H1 (cell line): ENCODE measurements around the gene BCAS1. TPM values are rescaled to one million over a fixed set of nuclear protein-coding genes. Genes with fewer than 3 reads are reported as not detected.

ENCODE experiments used
- CTCF ChIA-PET: fragments of 300-600 bp; sonication (Branson Sonifier 250); formaldehyde crosslinking; loops from one replicate; lab custom pipeline; 2021; ENCODE audit not compliant: partially characterized antibody; lab: Charles Lee
- POLR2A ChIA-PET: fragments of 300-600 bp; sonication (Branson Sonifier 250); formaldehyde crosslinking; loops from one replicate; lab custom pipeline; 2021; ENCODE audit warnings: inconsistent platforms; ENCODE audit not compliant: partially characterized antibody; lab: Charles Lee
- DNase-seq, 2 experiments: peaks; one replicate each; pipeline versions ENCODE4 v3.0.0 to v3.0.0-alpha.2; 2010 to 2022; ENCODE audit warnings: low spot score in 2 of 2, low read depth in 1 of 2, mixed read lengths in 1 of 2
- FAIRE-seq: peaks from 2 replicates; lab custom pipeline; 2011; peaks lifted over from hg19 to GRCh38; lab: Jason Lieb, UNC
- H2AFZ ChIP-seq: 2 replicates; pipeline ENCODE4 v1.8.1; 2012; ENCODE audit warnings: low read length, inconsistent platforms
- H2AK5ac ChIP-seq: 2 replicates; pipeline ENCODE4 v1.6.1; 2013; ENCODE audit warnings: low read depth, low read length
- H2BK120ac ChIP-seq: replicated peaks from 2 replicates; pipeline ENCODE3; 2013; ENCODE audit warnings: low read depth, low read length, inconsistent platforms
- H2BK12ac ChIP-seq: 2 replicates; pipeline ENCODE4 v1.6.1; 2013; ENCODE audit warnings: low read depth, low read length
- H2BK15ac ChIP-seq: 2 replicates; pipeline ENCODE4 v1.6.1; 2013; ENCODE audit warnings: low read length
- H2BK20ac ChIP-seq: 2 replicates; pipeline ENCODE4 v1.6.1; 2013; ENCODE audit warnings: low read length
- H2BK5ac ChIP-seq: 2 replicates; pipeline ENCODE4 v1.6.1; 2013; ENCODE audit warnings: low read depth, low read length
- H3K14ac ChIP-seq: 2 replicates; pipeline ENCODE4 v1.6.1; 2013; ENCODE audit warnings: inconsistent platforms; ENCODE audit not compliant: insufficient read length
- H3K18ac ChIP-seq: 2 replicates; pipeline ENCODE4 v1.6.1; 2013; ENCODE audit warnings: low read length; ENCODE audit errors: extremely low read depth
- H3K23ac ChIP-seq: 2 replicates; pipeline ENCODE4 v1.6.1; 2013; ENCODE audit warnings: inconsistent platforms; ENCODE audit not compliant: insufficient read length
- H3K23me2 ChIP-seq: 2 replicates; pipeline ENCODE4 v1.6.1; 2013; ENCODE audit warnings: low read depth, low read length
- H3K27ac ChIP-seq: 2 replicates; pipeline ENCODE4 v1.6.1; 2011; ENCODE audit warnings: low read depth, low read length, inconsistent platforms
- H3K27me3 ChIP-seq, 4 experiments: replicated peaks in 1 of 4; 1 replicate in 1 of 4; 2 replicates in 3 of 4; pipeline versions ENCODE4 v1.6.1 to v1.8.1; 2011 to 2013; ENCODE audit warnings: low read length in 3 of 4, mild to moderate bottlenecking in 3 of 4, inconsistent platforms in 2 of 4, mixed read lengths in 2 of 4, moderate library complexity in 1 of 4; ENCODE audit not compliant: control insufficient read depth in 3 of 4, insufficient read depth in 3 of 4; ENCODE audit errors: extremely low read depth in 1 of 4
- H3K36me3 ChIP-seq, 4 experiments: 2 replicates each; pipeline versions ENCODE4 v1.6.1 to v1.8.1; 2011 to 2013; ENCODE audit warnings: mild to moderate bottlenecking in 4 of 4, low read length in 3 of 4, moderate library complexity in 2 of 4, control low read depth in 1 of 4, inconsistent platforms in 1 of 4; ENCODE audit not compliant: insufficient read depth in 4 of 4, control insufficient read depth in 2 of 4
- H3K4ac ChIP-seq: replicated peaks from 2 replicates; pipeline ENCODE3; 2013; ENCODE audit warnings: low read length, low read depth, mixed read lengths, inconsistent platforms; ENCODE audit not compliant: insufficient read length
- H3K4me1 ChIP-seq, 4 experiments: replicated peaks in 1 of 4; 1 replicate in 1 of 4; 2 replicates in 3 of 4; pipeline versions ENCODE4 v1.6.1 to v1.8.1; 2011 to 2013; ENCODE audit warnings: low read length in 3 of 4, inconsistent platforms in 2 of 4, mixed read lengths in 1 of 4; ENCODE audit not compliant: insufficient read depth in 4 of 4, control insufficient read depth in 3 of 4
- H3K4me2 ChIP-seq, 2 experiments: 2 replicates each; pipeline versions ENCODE4 v1.6.1 to v1.8.1; 2011 to 2013; ENCODE audit warnings: low read depth in 2 of 2, low read length in 2 of 2, control low read depth in 1 of 2, inconsistent platforms in 1 of 2, mild to moderate bottlenecking in 1 of 2; ENCODE audit not compliant: insufficient read depth in 1 of 2
- H3K4me3 ChIP-seq, 4 experiments: fragments of 200-600, 300-600 bp in 1 of 4; sonication (generic), shearing (Covaris generic), sonication (Bioruptor Twin) in 1 of 4; 2 replicates each; pipeline versions ENCODE4 v1.5.1 to v1.8.1; 2011 to 2016; ENCODE audit warnings: low read length in 4 of 4, low read depth in 3 of 4, control low read depth in 2 of 4, inconsistent platforms in 2 of 4, mild to moderate bottlenecking in 2 of 4, mixed read lengths in 1 of 4, moderate library complexity in 1 of 4; ENCODE audit not compliant: insufficient read depth in 2 of 4; ENCODE audit errors: extremely low read depth in 1 of 4
- H3K56ac ChIP-seq: replicated peaks from 2 replicates; pipeline ENCODE3; 2013; ENCODE audit warnings: low read depth, mild to moderate bottlenecking, mixed read lengths, low read length, inconsistent platforms; ENCODE audit not compliant: insufficient read length
- H3K79me1 ChIP-seq: 2 replicates; pipeline ENCODE4 v1.6.1; 2013; ENCODE audit warnings: low read depth, low read length, control low read depth
- H3K79me2 ChIP-seq, 2 experiments: 2 replicates each; pipeline versions ENCODE4 v1.6.1 to v1.8.1; 2012 to 2013; ENCODE audit warnings: low read length in 2 of 2, mild to moderate bottlenecking in 2 of 2, inconsistent platforms in 1 of 2; ENCODE audit not compliant: insufficient read depth in 2 of 2, control insufficient read depth in 1 of 2
- H3K9ac ChIP-seq, 4 experiments: replicated peaks in 1 of 4; 1 replicate in 1 of 4; 2 replicates in 3 of 4; pipeline versions ENCODE4 v1.6.1 to v1.8.1; 2011 to 2013; ENCODE audit warnings: low read depth in 3 of 4, low read length in 3 of 4, control low read depth in 2 of 4, mild to moderate bottlenecking in 2 of 4, moderate library complexity in 2 of 4, inconsistent platforms in 1 of 4; ENCODE audit errors: extremely low read depth in 1 of 4
- H3K9me3 ChIP-seq, 2 experiments: 2 replicates each; pipeline versions ENCODE4 v1.6.1 to v1.8.1; 2012 to 2013; ENCODE audit warnings: mild to moderate bottlenecking in 2 of 2, moderate library complexity in 2 of 2, control low read depth in 1 of 2, inconsistent platforms in 1 of 2, low read depth in 1 of 2, low read length in 1 of 2, mixed read lengths in 1 of 2; ENCODE audit not compliant: insufficient read depth in 2 of 2
- H4K20me1 ChIP-seq, 2 experiments: replicated peaks in 1 of 2; 2 replicates each; pipeline versions ENCODE3 to v1.8.1; 2011 to 2013; ENCODE audit warnings: inconsistent platforms in 2 of 2, low read length in 2 of 2, mild to moderate bottlenecking in 1 of 2; ENCODE audit not compliant: insufficient read depth in 2 of 2, control insufficient read depth in 1 of 2
- H4K5ac ChIP-seq: 2 replicates; pipeline ENCODE4 v1.6.1; 2013; ENCODE audit warnings: low read length, low read depth, mixed read lengths, inconsistent platforms; ENCODE audit not compliant: insufficient read length
- H4K8ac ChIP-seq: 2 replicates; pipeline ENCODE4 v1.8.0; 2013; ENCODE audit warnings: mild to moderate bottlenecking, moderate library complexity, low read length, inconsistent platforms; ENCODE audit not compliant: insufficient read depth; ENCODE audit errors: extremely low read depth
- H4K91ac ChIP-seq: replicated peaks from 2 replicates; pipeline ENCODE3; 2013; ENCODE audit warnings: low read length, mixed read lengths, inconsistent platforms; ENCODE audit not compliant: insufficient read length
- WGBS, 2 experiments: shearing (Covaris generic) in 1 of 2; methylation state at CpG; one replicate each; pipeline versions ENCODE4 v1.1.6 to v1.1.7; 2013 to 2015; ENCODE audit warnings: low lambda C conversion rate in 2 of 2, mixed read lengths in 2 of 2, inconsistent platforms in 1 of 2, low coverage in 1 of 2, missing lambda C conversion rate in 1 of 2; ENCODE audit not compliant: insufficient replicate concordance in 2 of 2, insufficient coverage in 1 of 2, insufficient read length in 1 of 2; ENCODE audit errors: extremely low coverage in 1 of 2, missing lambda C conversion rate in 1 of 2; 5-methylcytosine and 5-hydroxymethylcytosine counted together
- polyA plus RNA-seq, 7 experiments: library from polyadenylated mRNA; depleted of rRNA in 3 of 7; stranded (reverse) in 5 of 7; unstranded in 2 of 7; fragments of >200 nt in 5 of 7; fragments of 200-250 nt in 2 of 7; gene quantifications; 1 replicate in 5 of 7; 2 replicates in 1 of 7; 4 replicates in 1 of 7; pipeline versions ENCODE4 v1.2.1 to v1.2.3, GENCODE V29; 2011 to 2013; ENCODE audit warnings: missing spikeins in 2 of 7, mixed read lengths in 2 of 7
- total RNA-seq: library from RNA; stranded (reverse); fragmentation: NEBNext Ultra II Directional; extraction: Animal tissue kit (Norgen Biotek cat#: 25700); gene quantifications from 2 replicates; pipeline ENCODE4 v1.2.1, GENCODE V29; 2021

The BCAS1 gene
- total and polyA plus RNA-seq, 2 of the 8 experiments (the other 6 are each of a cell fraction or from before 2014, with no cell fraction given) = 0.06 to 0.19 TPM

DNA sequence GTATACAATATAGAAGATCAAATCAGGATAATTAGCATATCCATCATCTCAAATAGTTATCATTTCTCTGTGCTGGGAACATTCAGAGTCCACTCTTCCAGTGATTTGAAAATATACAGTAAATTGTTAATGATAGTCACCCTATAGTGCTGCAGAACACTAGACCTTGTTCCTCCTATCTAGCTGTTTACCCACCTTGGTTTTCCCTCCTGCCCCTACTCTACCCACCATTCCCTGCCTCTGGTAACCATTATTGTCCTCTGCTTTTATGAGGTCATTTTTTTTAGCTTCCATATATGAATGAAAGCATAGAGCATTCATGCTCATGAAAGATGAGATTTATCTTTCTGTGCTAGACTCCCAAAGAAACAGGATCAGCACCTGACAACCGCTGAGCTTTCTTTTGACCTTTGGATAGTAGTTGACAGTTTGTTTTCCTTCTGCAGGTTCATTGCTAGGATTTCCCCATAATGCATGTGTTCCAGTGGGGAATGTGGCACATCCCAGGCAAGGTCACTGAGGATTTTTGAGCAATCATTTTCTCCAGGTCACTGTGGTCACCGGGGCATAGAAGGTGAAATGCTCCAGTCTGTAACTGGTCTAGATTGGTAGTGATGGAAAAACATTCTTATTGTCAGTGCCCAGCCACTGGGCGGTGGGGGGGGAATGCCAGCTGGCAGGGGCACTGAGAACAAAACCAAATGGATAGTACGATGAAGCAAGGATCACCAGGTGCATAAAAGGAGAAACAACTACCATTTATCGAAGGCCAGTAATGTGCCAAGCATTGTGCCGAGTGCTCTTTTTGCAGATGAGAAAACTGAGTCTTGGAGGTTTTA lies 33.6 kb upstream of the BCAS1 start:
- Histone ChIP-seq H4K8ac (no peak overlapping the region), H3K4ac (no peak overlapping the region), H3K79me1 (no peaks in the 10 kb centered on the region), H3K27ac (no peak overlapping the region), H4K5ac (no peak overlapping the region), H2AFZ (0 out of 2 replicates have a peak overlapping the region, but pooled peaks have one; percentile 79), H3K4me3 (no peak overlapping the region), H3K9ac (no peak overlapping the region), H3K79me2 (no peaks in the 10 kb centered on the region), H2BK5ac (no peak overlapping the region), H3K18ac (no peak overlapping the region), H3K23ac (no peak overlapping the region), H2BK12ac (no peak overlapping the region), H3K36me3 (no peaks in the 10 kb centered on the region), H4K20me1 (no peaks in the 10 kb centered on the region), H3K27me3 (peaks cover 0 to 1% (median 0%) of the 10 kb centered on the region in 4 experiments; a peak in 1 of 7 replicates), H4K91ac (no peak overlapping the region), H2BK20ac (no peak overlapping the region), H2BK120ac (no peak overlapping the region), H3K9me3 (no peaks in the 10 kb centered on the region), H3K23me2 (no peaks in the 10 kb centered on the region), H2AK5ac (no peak overlapping the region), H2BK15ac (no peak overlapping the region), H3K14ac (no peak overlapping the region), H3K56ac (no peak overlapping the region), H3K4me2 (no peak overlapping the region), H3K4me1 (no peaks in the 10 kb centered on the region)
- ChIA-PET CTCF (interaction anchor here (0.6 to 19.2 kb wide), 59 partner anchors 8 to 779 kb away, joined by 3 to 591 read pairs (median 4); partner anchors contain the start of genes BCAS1, CYP24A1 and PFDN4), POLR2A (interaction anchor here (0.7 kb wide), 1 partner anchor 19 kb away, joined by 3 read pairs; no protein-coding TSS in a partner anchor)
- 82% methylated on average over 6 of the region's 6 CpGs; no CpG with 5 or more reads in 1 of the 2 experiments for WGBS, 2 experiments
- FAIRE-seq (no peak), DNase-seq (no peak)
